K562 (cell line): ENCODE results near the gene CEACAM8. TPM values are rescaled to one million over a fixed set of nuclear protein-coding genes. Genes with fewer than 3 reads are reported as not detected.
"Not testable (repeated sequence)": the region's sequence is repeated elsewhere in the genome, so short reads cannot be mapped to it uniquely, and the experiment has no call there.

Experiments used
- ATAC-seq: fragments of 200-7000 bp; cut with Tn5 transposase; 3 replicates; pipeline ENCODE4 v1.9.1; 2020; ENCODE audit warnings: moderate library complexity
- BruUV-seq: library from RNA; stranded (reverse); fragments of 400-500 nt; replicated peaks from 2 replicates; lab custom pipeline; 2021; lab: Mats Ljungman, UMichigan
- CTCF ChIA-PET: fragments of 300-600 bp; formaldehyde crosslinking; extraction: SDS; loops from one replicate; lab custom pipeline; 2021; ENCODE audit warnings: low intra/inter-chr PET ratio; lab: Yijun Ruan, JAX
- POLR2A ChIA-PET: fragments of 300-600, 350-650 bp; sonication (Branson Sonifier 250); formaldehyde crosslinking; extraction: SDS; loops from one replicate; lab custom pipeline; 2021; ENCODE audit warnings: antibody characterized with exemption, inconsistent platforms; lab: Yijun Ruan, JAX
- DNase-seq, 4 experiments: peaks; one replicate each; pipeline versions ENCODE4 v3.0.0 to v3.0.0-alpha.2; 2011 to 2018; ENCODE audit warnings: low spot score in 3 of 4, mixed read lengths in 3 of 4; ENCODE audit errors: extremely low read depth in 1 of 4
- FAIRE-seq: peaks from 2 replicates; lab custom pipeline; 2011; peaks lifted over from hg19 to GRCh38; lab: Jason Lieb, UNC
- H2AFZ ChIP-seq: 2 replicates; pipeline ENCODE4 v1.6.0; 2011; ENCODE audit warnings: low read depth, low read length, control low read depth, inconsistent platforms
- H3K27ac ChIP-seq: fragments of 200-600 bp; 3 replicates; pipeline ENCODE4 v1.8.0; 2011; ENCODE audit warnings: low read depth, mild to moderate bottlenecking, control low read depth, inconsistent platforms, low read length, moderate library complexity, mixed read lengths; ENCODE audit errors: extremely low read depth
- H3K27me3 ChIP-seq, 2 experiments: fragments of 300-600 bp in 1 of 2; 2 replicates in 1 of 2; 3 replicates in 1 of 2; pipeline versions ENCODE4 v1.6.0 to v1.8.0; 2011; ENCODE audit warnings: inconsistent platforms in 2 of 2, low read length in 2 of 2, mild to moderate bottlenecking in 1 of 2, mixed read lengths in 1 of 2, moderate library complexity in 1 of 2; ENCODE audit not compliant: control insufficient read depth in 2 of 2, insufficient read depth in 2 of 2
- H3K36me3 ChIP-seq: fragments of 300-600 bp; 3 replicates; pipeline ENCODE4 v1.8.0; 2011; ENCODE audit warnings: mild to moderate bottlenecking, low read length, inconsistent platforms; ENCODE audit not compliant: control insufficient read depth, insufficient read depth
- H3K4me1 ChIP-seq, 2 experiments: fragments of 200-600 bp in 1 of 2; replicated peaks in 1 of 2; 2 replicates in 1 of 2; 3 replicates in 1 of 2; pipeline versions ENCODE4 v1.5.1 to v1.8.0; 2011; ENCODE audit warnings: inconsistent platforms in 2 of 2, low read length in 2 of 2, mild to moderate bottlenecking in 1 of 2, mixed read lengths in 1 of 2, moderate library complexity in 1 of 2; ENCODE audit not compliant: control insufficient read depth in 2 of 2, insufficient read depth in 2 of 2
- H3K4me2 ChIP-seq: 2 replicates; pipeline ENCODE4 v1.6.1; 2011; ENCODE audit warnings: low read length, control low read depth, inconsistent platforms, mixed read lengths; ENCODE audit not compliant: insufficient read depth
- H3K4me3 ChIP-seq: fragments of 200-600 bp; sonication (generic), shearing (Covaris generic); 2 replicates; pipeline ENCODE4 v1.5.1; 2016; ENCODE audit warnings: control low read depth, inconsistent platforms
- H3K79me2 ChIP-seq: fragments of 200-600 bp; 3 replicates; pipeline ENCODE4 v1.8.0; 2011; ENCODE audit warnings: low read length, inconsistent platforms; ENCODE audit not compliant: control insufficient read depth, insufficient read depth
- H3K9ac ChIP-seq, 2 experiments: 2 replicates each; pipeline versions ENCODE4 v1.6.0 to v1.6.1; 2011; ENCODE audit warnings: low read depth in 2 of 2, low read length in 2 of 2, control low read depth in 1 of 2, inconsistent platforms in 1 of 2, mild to moderate bottlenecking in 1 of 2, mixed read lengths in 1 of 2; ENCODE audit not compliant: insufficient read depth in 1 of 2
- H3K9me1 ChIP-seq: one replicate; pipeline ENCODE4 v1.6.0; 2011; ENCODE audit warnings: inconsistent platforms, mild to moderate bottlenecking, low read length, moderate library complexity; ENCODE audit not compliant: control insufficient read depth, insufficient read depth
- H3K9me3 ChIP-seq: replicated peaks from 2 replicates; pipeline ENCODE4 v1.5.1; 2011; ENCODE audit warnings: low read depth, low read length, inconsistent platforms; ENCODE audit not compliant: control insufficient read depth, insufficient read depth
- H4K20me1 ChIP-seq: replicated peaks from 2 replicates; pipeline ENCODE4 v1.6.1; 2011; ENCODE audit warnings: low read length, inconsistent platforms, mixed read lengths; ENCODE audit not compliant: control insufficient read depth, insufficient read depth
- ARID3A ChIP-seq: IDR thresholded peaks from 2 replicates; pipeline ENCODE4 v1.6.1; 2012; ENCODE audit warnings: low read depth, low read length, improper control_type of control experiment, borderline replicate concordance
- BACH1 ChIP-seq: fragments of 200-800 bp; sonication (Bioruptor generic); IDR thresholded peaks from 2 replicates; pipeline ENCODE4 v1.6.1; 2016; ENCODE audit warnings: missing genetic modification characterization, missing compliant biosample characterization
- CHCHD3 ChIP-seq: fragments of 250-450 bp; sonication (Bioruptor Pico); IDR thresholded peaks from 2 replicates; pipeline ENCODE4 v2.1.2; 2022; ENCODE audit warnings: mild to moderate bottlenecking
- GABPB2 ChIP-seq: fragments of 250-450 bp; sonication (Bioruptor Pico); conservative IDR thresholded peaks from 2 replicates; pipeline ENCODE4 v1.5.1; 2021; ENCODE audit warnings: mild to moderate bottlenecking
- NKRF ChIP-seq: fragments of 450-650 bp; IDR thresholded peaks from 2 replicates; pipeline ENCODE4 v1.6.1; 2016; ENCODE audit warnings: borderline replicate concordance
- SMAD4 ChIP-seq: fragments of 250-450 bp; sonication (Bioruptor Pico); conservative IDR thresholded peaks from 2 replicates; pipeline ENCODE4 v1.8.0; 2021; ENCODE audit warnings: inconsistent platforms, mild to moderate bottlenecking, moderate library complexity
- ZBED1 ChIP-seq: IDR thresholded peaks from 2 replicates; pipeline ENCODE4 v1.6.1; 2014
- ZEB2 ChIP-seq: fragments of 450-650 bp; IDR thresholded peaks from 2 replicates; pipeline ENCODE4 v1.6.1; 2016
- ZNF253 ChIP-seq: fragments of 250-450 bp; sonication (Bioruptor Pico); conservative IDR thresholded peaks from 2 replicates; pipeline ENCODE4 v1.6.1; 2021; ENCODE audit warnings: mild to moderate bottlenecking
- ZNF282 ChIP-seq: sonication (generic); formaldehyde crosslinking; IDR thresholded peaks from 2 replicates; pipeline ENCODE4 v1.8.1; 2023; ENCODE audit warnings: missing genetic modification reagents
- WGBS: fragments of 100-300 bp; shearing (Covaris generic); methylation state at CpG from one replicate; pipeline ENCODE4 v1.1.6; 2016; ENCODE audit warnings: low coverage, mixed read lengths; ENCODE audit not compliant: insufficient coverage; ENCODE audit errors: missing lambda C conversion rate; 5-methylcytosine and 5-hydroxymethylcytosine counted together
- in situ Hi-C: fragments of 300-500 bp; cut with MboI; formaldehyde crosslinking; loops from 4 replicates; pipeline ENCODE4 v1.15.0; 2018; ENCODE audit warnings: inconsistent platforms, mixed read lengths
- intact Hi-C: fragments of 100-400 bp; cut with micrococcal nuclease; formaldehyde crosslinking; loops from 2 replicates; pipeline ENCODE4 v1.14.2; 2022
- polyA plus RNA-seq, 8 experiments: library from polyadenylated mRNA; depleted of rRNA in 4 of 8; stranded (reverse) in 5 of 8; unstranded in 3 of 8; fragments of >200 nt; fragmentation: Nextera tagmentation in 2 of 8; fragmentation: Illumina TruSeq in 1 of 8; extraction: Ambion mirVana in 2 of 8; extraction: Trizol in 1 of 8; gene quantifications; 2 replicates each; pipeline versions ENCODE4 v1.2.1 to v1.2.3, GENCODE V29; 2011 to 2014; ENCODE audit warnings: inconsistent platforms in 1 of 8, missing spikeins in 1 of 8
- total RNA-seq, 7 experiments: library from RNA; depleted of rRNA in 6 of 7; stranded (reverse); fragments of >200 nt in 6 of 7; fragmentation: Illumina TruSeq in 2 of 7; extraction: Trizol in 2 of 7; gene quantifications; 2 replicates each; pipeline versions ENCODE4 v1.2.1 to v1.2.3, GENCODE V29; 2011 to 2021; ENCODE audit warnings: low replicate concordance in 1 of 7
- TF ChIP-seq, protein P1 (sequence below): fragments of 450-650 bp; formaldehyde crosslinking; IDR thresholded peaks from 2 replicates; pipeline ENCODE4 v1.4.0; 2020; ENCODE audit warnings: mild to moderate bottlenecking, moderate library complexity

The CEACAM8 gene
- total and polyA plus RNA-seq, 9 of the 15 experiments (the other 6 are each of a cell fraction or from before 2014, with no cell fraction given), result not detected

- TF ChIP-seq ARID3A (no peak), NKRF (no peak), ZEB2 (no peak), BACH1 (tag) (no peak), CHCHD3 (no peak), ZNF253 (CRISPR knock-in tag) (no peak), SMAD4 (CRISPR knock-in tag) (no peak), GABPB2 (no peak), ZBED1 (no peak), ZNF282 (CRISPR knock-in tag) (no peak)
- TF ChIP-seq, protein P1, sequence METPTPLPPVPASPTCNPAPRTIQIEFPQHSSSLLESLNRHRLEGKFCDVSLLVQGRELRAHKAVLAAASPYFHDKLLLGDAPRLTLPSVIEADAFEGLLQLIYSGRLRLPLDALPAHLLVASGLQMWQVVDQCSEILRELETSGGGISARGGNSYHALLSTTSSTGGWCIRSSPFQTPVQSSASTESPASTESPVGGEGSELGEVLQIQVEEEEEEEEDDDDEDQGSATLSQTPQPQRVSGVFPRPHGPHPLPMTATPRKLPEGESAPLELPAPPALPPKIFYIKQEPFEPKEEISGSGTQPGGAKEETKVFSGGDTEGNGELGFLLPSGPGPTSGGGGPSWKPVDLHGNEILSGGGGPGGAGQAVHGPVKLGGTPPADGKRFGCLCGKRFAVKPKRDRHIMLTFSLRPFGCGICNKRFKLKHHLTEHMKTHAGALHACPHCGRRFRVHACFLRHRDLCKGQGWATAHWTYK (CRISPR knock-in tag), result no peak
These were observed 18.9 kb upstream of the CEACAM8 start (continued) for GRCh38 chr19:42613666-42614065.

DNA sequence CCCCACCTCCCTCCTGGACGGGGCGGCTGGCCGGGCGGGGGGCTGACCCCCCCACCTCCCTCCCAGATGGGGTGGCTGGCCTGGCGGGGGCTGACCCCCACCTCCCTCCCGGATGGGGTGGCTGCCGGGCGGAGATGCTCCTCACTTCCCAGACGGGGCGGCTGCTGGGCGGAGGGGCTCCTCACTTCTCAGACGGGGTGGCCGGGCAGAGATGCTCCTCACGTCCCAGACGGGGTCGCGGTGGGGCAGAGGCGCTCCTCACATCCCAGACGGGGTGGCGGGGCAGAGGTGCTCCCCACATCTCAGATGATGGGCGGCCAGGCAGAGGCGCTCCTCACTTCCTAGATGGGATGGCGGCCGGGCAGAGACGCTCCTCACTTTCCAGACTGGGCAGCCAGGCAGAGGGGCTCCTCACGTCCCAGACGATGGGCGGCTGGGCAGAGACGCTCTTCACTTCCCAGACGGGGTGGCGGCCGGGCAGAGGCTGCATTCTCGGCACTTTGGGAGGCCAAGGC is 15.7 kb upstream of the CEACAM8 start:
- H2AFZ ChIP-seq, intact Hi-C loops, H3K27ac ChIP-seq, H3K9me3 ChIP-seq, BruUV-seq, H3K79me2 ChIP-seq, H3K9ac ChIP-seq, H3K36me3 ChIP-seq, H3K4me2 ChIP-seq, H3K4me3 ChIP-seq, FAIRE-seq, POLR2A ChIA-PET, H4K20me1 ChIP-seq, H3K4me1 ChIP-seq, CTCF ChIA-PET, DNase-seq, ATAC-seq, H3K27me3 ChIP-seq, H3K9me1 ChIP-seq, in situ Hi-C loops: not testable (repeated sequence)
- WGBS, result 5% methylated on average over 13 of the region's 33 CpGs
